CD4-positive, alpha-beta T cell treated with Interleukin-6 at 100 ng/mL for 8 hours (primary cell): ENCODE results near the gene SEMA3A.
"Not testable (repeated sequence)": the region's sequence is repeated elsewhere in the genome, so short reads cannot be mapped to it uniquely, and the experiment has no call there.

Experiments used
- DNase-seq: peaks from one replicate; pipeline ENCODE4 v3.0.0-alpha.2; 2020; ENCODE audit warnings: mixed read lengths, low spot score

SEMA3A gene

DNA sequence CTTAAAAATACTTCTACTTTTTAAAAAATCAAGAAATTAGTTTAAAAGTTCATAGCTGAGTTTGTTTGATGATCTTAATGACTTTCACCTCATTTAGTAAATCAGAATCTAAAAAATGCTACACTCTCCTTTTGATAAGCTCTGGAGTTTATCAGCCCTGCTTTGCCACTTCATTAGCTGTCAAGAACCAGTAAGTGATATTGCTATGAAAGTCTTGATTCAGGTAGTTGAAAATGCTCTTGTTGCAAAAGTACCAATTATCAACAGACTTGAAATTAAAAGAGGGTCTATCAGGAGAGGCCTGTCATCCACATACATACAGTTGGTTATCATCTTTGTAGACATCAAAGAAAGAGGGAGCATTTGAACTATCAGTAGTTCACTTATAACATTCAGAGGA is 41.6 kb downstream of the SEMA3A start:
- no peak for DNase-seq

DNA sequence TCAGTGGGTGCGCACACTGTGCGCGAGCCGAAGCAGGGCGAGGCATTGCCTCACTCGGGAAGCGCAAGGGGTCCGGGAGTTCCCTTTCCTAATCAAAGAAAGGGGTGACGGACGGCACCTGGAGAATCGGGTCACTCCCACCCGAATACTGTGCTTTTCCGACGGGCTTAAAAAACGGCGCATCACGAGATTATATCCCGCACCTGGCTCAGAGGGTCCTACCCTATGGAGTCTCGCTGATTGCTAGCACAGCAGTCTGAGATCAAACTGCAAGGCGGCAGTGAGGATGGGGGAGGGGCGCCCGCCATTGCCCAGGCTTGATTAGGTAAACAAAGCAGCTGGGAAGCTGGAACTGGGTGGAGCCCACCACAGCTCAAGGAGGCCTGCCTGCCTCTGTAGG is 44.2 kb downstream of the SEMA3A start:
- not testable (repeated sequence) for DNase-seq

DNA sequence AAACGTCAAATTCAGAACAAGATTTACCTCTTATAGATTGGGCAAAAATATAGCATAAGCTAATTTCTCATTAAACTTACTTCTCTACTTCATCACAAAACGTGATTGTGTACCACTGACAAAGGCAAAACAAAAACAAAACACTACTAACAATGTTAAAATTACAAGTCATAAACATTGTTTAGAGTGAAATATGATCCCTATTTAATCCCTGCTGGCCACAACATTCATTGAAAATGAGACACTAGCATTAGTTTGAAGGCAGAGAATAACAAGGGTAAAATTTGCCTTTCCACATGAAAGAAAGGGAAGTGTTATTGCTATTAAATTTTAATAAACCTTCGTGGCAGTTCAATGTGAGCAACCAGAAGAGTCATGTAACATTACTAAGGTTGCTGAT is 45.0 kb downstream of the SEMA3A start:
- DNase-seq, result no peak

DNA sequence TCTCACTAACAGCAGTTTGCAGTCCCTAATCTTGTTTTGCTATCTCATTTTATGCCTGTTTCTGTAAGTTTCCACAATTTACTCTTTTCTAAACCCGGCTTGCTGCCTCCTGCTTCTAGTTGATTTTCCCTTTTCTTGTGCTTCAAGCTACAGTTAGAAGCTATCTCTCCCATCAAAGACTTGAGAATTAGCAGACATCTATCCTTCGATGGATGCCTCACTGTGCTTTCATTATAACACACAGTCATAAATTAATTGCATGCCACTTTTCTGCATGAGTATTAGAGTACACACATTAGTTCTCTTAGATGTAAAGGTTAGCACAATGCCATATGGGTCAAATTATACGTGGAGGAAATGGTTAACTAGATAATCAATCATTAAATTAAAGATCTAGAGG is 48.7 kb downstream of the SEMA3A start:
- DNase-seq, result no peak

DNA sequence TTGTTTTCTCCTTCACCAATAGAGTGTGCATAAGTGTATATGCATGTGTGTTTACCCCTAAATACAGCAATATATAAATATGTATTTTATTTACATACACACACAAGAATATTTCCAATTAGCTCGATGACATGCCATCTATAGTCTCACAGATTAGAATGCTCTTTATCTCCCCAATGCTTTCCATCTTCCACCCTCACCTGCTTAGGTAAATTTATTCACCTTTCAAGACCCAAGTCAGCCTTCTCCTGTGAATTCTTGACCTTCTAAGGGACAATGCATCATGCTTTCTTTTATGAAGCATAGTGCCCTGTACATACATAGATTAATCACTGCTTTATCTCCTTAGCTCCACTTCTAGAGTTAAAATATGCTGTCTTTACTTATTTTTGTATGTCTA is 49.7 kb downstream of the SEMA3A start:
- no peak for DNase-seq

DNA sequence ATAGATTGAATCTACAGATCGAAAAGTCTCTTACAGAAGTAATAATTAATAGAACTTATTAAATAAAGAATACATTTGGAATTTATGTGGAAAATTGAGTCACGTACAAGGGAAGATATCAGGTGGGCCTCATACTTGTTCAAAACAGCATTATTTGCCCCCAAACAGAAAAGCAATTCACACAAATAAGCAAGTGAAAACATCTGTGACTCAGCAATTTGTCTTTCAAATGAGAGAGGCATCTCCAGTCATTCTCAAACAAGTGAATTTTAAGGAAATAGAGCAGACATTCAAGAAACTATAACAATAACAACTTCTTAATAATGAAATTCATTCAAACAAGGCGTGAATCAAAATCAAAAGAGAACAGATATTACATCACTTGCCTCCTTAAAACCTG is 50.1 kb downstream of the SEMA3A start:
- DNase-seq, result no peak

DNA sequence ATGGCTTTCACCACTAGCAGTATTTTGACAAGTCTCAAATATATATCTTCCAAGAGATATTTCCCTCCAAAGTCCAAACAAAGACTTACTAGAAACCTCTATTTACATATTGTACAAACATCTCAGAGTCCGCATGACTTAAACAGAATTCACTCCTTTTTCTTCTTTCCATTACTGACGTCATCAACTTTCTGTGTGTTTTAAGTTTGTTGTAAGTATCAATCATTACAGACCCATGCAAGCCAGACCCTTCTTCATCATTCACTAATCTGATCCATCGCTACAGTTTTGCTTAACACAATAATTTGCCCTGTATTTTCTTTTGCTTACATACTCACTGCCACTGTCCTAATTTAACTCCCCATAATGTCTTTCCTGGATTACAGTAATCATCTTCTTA is 51.9 kb downstream of the SEMA3A start:
- no peak for DNase-seq

DNA sequence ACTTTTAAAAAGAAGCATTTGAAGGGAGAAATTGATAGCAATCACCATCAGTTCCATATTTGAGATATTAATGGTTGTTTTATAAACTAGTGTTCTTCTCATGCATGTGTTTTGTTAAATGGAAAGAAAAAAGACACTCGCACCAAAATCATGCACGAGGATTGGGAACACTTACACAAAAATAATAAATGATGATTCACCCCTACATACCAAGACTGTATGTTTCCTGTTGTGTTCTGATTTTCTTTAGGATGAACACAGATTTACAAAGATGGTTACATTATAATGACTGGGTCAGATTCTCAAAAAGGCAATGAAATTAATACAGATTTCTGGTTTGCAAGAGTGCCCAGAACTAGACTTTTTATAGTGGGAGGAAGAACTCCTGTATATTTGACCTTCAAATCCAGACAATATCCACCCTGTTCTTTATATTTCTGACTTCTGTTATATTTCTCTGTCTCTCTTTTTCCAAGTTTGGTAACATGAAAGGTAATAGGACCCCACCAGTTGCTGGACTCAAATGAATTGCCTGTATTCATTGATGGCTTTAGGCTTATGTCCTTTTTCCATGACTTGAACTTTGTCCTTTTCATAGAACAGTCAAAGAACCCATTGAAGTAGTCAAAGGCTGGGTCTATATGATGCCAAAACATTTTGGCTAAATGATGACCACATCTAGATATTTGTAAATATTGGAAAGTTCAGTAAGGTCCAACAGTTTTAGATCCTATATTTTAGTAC is 54.4 kb downstream of the SEMA3A start:
- DNase-seq, result no peak

DNA sequence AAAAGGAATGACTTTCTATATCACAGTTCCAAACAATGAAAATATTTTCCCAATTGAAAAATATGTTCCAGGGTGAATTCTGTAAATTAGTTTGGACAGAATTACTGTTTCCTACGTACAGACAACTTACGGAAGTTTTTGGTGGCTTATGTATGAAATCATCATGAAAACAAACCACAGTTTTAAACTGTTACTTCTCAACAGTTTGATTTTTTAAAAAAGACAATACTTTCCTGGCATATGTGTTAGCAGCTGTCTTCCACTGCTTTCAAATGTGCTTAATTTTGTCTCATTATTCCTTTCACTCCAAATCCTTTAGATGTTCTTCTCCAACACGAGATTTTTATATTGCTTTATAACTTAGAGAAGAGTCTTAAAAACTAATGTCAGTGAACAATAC is 56.2 kb downstream of the SEMA3A start:
- DNase-seq, result no peak

DNA sequence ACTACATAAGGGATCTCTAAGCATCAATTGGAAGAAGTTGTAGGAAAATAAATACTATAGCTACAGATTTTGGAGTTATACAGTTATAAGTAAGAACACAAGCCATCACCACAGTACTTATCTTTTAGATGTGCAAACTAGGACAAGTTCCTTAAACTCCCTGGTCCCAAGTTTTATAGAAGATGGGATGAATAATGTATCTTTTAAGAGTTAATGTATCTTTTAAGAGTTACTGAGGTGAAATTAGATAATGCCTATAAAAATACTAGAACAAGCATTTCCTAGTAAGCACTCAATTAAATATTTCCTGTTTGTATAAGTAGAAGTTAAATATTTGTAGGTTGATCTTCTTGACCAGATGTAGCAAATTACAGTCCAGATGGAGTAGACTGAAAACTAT is 56.8 kb downstream of the SEMA3A start:
- no peak for DNase-seq

DNA sequence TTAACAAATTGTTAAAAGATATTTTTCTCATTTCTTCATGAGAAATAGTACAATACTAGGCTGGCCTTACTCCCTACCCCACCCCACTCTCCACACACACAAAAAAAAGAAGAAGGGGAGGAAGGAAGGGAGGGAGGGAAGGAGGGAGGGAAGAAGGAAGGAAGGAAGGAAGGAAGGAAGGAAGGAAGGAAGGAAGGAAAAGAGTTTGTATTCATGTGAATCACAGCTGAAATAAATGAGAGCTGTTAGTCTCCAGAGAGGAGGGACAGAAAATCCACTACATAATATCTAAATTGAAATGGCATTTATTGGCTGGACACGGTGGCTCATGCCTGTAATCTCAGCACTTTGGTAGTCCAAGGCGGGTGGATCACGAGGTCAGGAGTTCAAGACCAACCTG is 57.8 kb downstream of the SEMA3A start:
- DNase-seq, result no peak

DNA sequence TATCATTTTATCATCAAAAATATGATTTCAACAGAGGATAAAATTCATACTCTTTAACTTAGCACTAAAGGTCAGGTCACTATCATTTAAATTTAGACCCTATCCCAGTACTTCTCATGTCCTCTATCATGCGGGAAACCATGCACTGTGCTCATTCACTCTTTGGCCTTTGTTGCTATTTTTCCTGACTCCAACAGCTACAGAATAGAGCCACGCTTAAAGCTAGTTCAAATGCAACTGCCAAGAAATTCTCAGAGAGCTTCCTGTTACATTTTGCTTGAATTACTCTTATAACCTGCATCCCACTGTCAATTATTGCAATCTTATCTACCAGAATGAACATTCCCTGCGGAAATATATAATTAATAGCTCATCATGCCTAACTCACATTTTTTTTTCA is 58.3 kb downstream of the SEMA3A start:
- DNase-seq, result no peak

DNA sequence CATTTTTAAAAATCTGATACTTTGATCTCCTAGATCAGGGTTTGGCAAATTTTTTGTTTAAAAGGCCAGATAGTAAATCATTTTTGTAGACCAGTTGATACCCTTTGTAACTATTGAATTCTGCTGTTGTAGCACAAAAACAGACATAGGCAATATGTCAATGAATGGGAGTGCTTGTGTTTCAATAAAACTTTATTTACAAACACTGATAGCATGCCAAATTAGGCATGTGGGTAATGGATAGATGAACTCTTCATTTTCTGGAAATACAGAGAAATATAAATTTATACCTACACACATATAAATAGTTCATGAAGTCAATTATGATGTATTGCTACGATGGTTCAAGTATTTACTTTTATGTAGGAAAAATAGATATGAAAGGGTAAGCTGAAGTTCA is 60.4 kb downstream of the SEMA3A start:
- no peak for DNase-seq

DNA sequence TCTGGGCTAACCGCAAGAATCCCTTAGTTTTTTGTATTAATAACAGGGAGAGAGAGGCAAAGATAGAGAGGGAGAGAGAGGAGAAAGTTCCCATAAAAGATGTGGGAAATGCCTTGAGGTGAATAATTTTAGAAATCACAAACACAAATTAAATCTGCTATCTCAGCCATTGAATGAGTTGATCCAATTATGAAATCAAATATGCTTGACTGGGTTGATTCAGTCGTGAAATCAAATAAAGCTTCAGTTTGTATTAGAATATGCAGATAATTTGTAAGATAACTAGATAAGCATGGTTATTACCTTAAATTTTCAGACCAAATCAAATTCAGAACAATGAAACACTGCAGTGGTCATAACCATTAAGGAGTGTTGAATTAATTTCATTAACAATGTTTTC is 68.9 kb downstream of the SEMA3A start:
- no peak for DNase-seq

DNA sequence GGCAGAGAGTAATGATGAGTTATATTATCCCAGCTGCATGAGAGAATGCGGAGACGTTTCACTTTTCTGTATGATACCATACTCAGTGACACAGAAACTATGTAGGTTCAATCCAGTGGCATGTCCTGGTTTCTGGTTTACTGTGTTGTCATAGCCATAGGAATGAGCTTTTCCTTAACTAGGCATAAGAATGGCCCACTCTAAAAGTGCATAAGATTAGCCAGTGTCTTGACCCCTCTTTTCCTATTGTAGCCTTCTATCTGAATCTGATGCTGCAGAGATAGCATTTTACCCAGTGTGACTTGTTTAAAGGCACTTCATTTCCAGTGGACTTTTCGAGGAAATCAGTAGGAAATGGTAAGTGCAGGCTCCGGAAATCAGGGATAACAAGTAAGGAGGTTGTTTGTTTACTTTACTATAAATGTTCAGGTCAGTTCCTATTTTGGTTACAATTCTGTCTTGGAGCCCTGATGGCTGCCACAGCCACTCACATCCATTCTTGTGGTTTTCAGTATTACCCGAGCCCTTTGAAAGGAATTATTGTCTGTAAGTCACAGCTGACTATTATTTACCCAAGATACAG is 70.5 kb downstream of the SEMA3A start:
- no peak for DNase-seq

DNA sequence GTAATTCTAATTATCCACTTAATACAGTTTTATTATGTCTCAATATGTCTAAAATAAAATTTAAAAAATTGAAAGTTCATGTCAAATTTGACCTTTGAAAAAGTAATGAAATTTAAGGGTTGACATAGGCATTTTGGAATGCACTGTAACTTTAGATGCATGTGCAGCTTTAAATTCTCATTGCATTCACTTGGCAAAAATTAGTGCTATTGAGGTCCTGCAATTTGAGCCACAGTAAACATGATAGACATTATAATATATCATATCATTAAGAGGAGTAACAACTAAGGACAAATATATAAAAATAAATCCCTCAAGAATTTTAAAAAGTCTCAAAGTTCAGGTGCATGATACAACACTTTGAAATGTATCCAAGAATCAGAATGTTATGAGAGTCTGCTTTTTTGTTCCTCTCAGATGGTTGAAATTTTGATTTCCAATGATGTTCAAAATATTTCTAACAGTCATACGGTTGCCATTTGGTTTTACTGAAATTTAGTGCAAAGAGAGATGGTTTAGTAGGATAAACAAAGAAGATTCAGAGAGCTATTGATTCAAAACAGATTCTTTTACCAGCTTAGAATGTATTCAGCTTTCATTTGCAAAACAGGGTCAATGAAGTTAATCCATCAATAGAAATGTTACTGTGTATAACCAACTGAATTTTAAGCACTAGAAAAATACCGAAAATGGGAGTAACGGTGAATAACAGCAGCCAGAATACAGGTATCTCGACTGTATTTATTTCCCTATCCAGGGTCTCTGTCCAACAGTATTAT is 71.8 kb downstream of the SEMA3A start:
- DNase-seq, result no peak

DNA sequence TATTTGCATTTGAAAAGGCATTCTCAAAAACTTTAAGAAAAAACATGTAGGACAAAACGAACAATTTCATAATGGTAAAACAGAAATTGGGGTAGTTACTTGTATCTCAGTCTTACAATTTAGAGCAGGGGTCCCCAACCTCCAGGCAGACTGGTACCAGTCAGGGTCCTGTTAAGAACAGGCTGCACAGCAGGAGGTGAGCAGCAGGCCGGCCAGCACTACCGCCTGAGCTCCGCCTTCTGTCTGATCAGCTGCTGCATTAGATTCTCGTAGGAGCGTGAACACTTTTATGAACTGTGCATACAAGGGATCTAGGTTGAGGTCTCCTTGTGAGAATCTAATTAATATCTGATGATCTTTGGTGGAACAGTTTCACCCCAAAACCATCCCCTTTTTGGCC is 77.3 kb downstream of the SEMA3A start:
- no peak for DNase-seq

DNA sequence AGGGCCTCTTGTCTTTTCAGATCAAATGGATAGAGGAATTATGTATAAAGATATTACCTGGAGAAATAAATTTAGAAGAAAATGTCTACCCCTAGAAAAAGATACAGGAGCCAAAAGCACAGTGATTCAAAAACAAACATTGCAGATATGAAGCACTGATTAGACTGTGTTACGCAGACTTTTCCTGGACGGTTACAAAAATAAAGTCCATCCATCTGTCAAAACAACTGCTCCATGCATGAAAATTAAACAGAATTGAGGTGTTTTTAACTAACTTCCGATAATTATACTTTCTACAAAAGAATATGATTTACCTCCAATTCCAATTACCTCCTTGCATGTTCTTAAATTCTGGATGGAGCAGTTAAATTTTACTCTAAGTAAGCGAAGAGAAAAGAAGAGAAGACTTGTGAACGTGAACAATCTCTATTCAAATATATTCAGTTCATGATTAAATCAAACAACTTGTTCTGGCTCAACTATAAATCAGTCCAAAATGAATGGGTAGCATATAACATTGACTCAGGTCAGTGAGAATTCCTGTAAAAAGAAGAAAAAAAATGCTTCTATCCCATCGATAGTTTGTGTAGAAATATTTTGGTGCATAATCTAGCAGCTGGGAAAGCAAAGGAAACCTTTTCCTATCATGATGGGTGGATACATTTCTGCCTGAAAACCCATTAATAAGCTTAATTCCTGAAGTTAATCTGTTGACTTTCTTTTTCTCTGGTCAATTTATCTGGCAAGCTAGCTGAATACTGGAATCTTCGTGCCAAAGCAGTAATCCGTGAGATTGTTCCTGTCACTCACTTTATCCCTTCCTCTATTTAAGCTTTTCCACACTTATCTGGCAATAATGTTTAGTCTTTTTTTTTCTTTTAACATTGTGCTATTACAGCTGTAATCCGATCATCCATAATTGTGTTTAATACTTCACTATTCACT is 80.4 kb downstream of the SEMA3A start:
- DNase-seq, result no peak

DNA sequence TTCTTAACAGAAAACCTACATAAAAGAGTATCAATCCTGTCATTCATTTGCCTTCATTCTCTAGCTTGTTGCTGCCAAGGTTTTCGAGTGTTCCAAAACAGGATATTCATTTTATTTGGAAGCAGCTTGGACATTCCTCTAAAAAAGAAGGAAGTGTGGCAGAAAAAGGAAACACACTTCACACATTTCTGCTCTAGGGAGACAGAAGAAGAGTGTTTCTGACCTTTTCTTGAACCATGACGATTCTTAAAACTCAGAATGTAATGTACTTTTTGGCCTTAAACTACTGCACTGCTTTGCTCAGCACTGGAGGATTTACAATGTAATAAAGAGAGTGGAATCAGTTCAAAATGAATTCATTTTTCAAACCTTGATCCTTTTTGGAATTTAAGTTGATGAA is 81.3 kb downstream of the SEMA3A start:
- no peak for DNase-seq

DNA sequence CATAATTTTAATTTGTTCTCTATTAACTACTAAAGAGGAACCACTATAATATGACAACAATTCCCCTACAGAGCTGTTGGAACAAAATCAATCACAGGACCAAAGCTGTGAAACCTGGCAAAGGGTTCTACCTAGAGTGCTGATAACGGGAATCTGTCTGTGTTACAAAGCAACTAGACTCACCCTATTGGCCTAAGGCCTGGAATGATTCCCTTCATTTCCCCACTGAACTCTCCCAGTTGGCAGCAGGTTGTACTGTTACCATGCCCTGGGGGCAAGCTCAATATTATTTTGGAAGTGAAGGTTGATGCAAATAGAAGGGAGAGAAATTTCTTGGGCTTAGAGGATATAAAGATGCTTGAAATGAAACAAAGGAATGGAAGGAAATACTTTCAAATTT is 81.8 kb downstream of the SEMA3A start:
- no peak for DNase-seq

DNA sequence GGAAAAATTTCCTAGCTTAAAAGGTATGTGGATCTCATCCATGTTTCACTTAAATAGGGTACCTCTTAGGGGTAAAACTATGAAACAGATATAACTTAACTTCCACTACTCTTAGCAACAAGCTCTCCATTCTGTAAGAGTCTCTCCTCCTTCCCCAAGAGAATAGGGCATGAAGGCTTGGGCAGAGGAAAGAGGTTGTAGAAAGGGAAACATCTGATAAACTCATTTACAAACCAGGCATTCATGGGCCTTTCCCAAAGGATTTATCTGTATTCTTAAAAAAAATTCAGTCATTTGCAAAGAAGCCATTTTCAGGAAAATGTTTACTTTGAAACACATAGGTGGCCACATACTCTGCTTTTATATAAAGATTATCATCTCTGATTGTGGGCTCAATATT is 82.7 kb downstream of the SEMA3A start:
- DNase-seq, result no peak

DNA sequence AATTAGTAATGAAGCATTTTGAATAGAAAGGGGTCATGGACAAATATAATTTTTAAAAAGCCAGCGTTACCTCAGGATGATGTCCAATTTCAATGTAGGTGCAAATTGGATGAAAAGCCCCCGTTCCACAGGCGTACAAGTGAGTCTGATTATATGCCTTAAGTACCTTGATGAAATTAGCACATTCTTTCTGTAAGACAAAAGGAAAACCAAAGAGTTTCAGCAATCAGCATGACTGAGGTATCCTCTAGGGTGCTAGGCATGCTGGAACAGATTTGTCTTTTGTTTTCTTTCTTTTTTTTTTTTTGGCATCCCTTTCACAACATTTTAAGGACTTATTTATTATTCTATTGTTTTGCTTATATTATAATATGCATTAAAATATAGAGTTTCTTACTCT is 84.2 kb downstream of the SEMA3A start:
- no peak for DNase-seq
